Measurements from ENCODE around the gene HSPBP1.

Gene HSPBP1

DNA sequence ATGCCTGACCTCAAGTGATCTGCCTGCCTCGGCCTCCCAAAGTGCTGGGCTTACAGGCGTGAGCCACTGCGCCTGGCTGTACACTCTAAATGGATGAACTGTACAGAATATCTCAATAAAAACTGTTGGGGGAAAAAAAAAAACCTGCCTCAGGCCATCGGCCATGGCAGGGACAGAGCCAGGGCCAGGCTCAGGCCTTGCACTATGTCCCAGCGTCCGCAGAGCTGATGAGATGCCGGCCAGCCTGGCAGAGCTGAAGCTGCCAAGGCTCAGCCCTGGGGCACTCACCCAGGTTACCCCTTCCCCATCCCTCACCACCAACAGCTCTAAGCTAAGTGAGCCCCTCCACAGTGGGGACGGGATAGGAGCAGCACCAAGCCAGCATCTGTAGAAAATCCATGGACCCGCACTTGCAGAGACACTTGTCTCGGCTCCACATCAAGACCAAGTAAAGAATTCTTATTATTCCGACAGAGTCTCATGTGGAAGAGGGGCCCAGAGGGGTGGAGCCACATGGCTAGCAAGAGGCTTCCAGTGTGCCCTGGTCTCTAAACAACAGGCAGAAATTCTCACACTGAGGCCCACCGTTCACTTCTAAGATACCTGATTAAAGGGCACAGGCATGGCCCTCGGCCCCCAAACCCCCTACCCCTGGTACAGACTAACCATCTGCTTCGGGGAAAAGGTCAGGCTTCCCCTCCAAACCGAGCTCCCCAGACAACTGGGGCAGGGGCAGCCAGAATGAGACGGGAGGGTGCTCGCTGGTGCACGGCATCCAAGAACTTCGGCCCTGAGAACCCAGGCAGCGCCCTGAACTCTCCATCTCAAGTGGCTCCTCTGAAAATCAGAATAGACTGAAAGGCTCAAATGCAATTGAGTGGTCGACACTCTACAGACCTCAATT lies 26.9 kb downstream of the HSPBP1 start:
- Histone ChIP-seq H3K27me3 (ENCODE audit: insufficient read depth, poor library complexity, severe bottlenecking) (no peaks in the 10 kb centered on the region), H3K4me3 (replicated peaks; ENCODE audit: insufficient read depth, low read length) (peak overlapping the region; percentile 75), H3K27ac (replicated peaks) (peak overlapping the region; percentile 98)
- peak in 1 of 2 experiments; percentile 25 for DNase-seq (ENCODE audit: low read depth in 1 of 2, low spot score in 1 of 2)
- TF ChIP-seq SPI1 (IDR thresholded peaks at IDR 0.05; ENCODE audit: borderline replicate concordance, low read depth) (no peak), GABPA (IDR thresholded peaks at IDR 0.05; ENCODE audit: low read depth) (no peak), POLR2AphosphoS5 (IDR thresholded peaks at IDR 0.05; ENCODE audit: low read depth) (no peak)
- TF ChIP-seq, protein P1, sequence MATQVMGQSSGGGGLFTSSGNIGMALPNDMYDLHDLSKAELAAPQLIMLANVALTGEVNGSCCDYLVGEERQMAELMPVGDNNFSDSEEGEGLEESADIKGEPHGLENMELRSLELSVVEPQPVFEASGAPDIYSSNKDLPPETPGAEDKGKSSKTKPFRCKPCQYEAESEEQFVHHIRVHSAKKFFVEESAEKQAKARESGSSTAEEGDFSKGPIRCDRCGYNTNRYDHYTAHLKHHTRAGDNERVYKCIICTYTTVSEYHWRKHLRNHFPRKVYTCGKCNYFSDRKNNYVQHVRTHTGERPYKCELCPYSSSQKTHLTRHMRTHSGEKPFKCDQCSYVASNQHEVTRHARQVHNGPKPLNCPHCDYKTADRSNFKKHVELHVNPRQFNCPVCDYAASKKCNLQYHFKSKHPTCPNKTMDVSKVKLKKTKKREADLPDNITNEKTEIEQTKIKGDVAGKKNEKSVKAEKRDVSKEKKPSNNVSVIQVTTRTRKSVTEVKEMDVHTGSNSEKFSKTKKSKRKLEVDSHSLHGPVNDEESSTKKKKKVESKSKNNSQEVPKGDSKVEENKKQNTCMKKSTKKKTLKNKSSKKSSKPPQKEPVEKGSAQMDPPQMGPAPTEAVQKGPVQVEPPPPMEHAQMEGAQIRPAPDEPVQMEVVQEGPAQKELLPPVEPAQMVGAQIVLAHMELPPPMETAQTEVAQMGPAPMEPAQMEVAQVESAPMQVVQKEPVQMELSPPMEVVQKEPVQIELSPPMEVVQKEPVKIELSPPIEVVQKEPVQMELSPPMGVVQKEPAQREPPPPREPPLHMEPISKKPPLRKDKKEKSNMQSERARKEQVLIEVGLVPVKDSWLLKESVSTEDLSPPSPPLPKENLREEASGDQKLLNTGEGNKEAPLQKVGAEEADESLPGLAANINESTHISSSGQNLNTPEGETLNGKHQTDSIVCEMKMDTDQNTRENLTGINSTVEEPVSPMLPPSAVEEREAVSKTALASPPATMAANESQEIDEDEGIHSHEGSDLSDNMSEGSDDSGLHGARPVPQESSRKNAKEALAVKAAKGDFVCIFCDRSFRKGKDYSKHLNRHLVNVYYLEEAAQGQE (IDR thresholded peaks at IDR 0.05; ENCODE audit: insufficient replicate concordance, low read depth), result no peak
- TF ChIP-seq, protein P2, sequence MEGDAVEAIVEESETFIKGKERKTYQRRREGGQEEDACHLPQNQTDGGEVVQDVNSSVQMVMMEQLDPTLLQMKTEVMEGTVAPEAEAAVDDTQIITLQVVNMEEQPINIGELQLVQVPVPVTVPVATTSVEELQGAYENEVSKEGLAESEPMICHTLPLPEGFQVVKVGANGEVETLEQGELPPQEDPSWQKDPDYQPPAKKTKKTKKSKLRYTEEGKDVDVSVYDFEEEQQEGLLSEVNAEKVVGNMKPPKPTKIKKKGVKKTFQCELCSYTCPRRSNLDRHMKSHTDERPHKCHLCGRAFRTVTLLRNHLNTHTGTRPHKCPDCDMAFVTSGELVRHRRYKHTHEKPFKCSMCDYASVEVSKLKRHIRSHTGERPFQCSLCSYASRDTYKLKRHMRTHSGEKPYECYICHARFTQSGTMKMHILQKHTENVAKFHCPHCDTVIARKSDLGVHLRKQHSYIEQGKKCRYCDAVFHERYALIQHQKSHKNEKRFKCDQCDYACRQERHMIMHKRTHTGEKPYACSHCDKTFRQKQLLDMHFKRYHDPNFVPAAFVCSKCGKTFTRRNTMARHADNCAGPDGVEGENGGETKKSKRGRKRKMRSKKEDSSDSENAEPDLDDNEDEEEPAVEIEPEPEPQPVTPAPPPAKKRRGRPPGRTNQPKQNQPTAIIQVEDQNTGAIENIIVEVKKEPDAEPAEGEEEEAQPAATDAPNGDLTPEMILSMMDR (IDR thresholded peaks at IDR 0.05; ENCODE audit: insufficient read depth, low read length), result no peak

DNA sequence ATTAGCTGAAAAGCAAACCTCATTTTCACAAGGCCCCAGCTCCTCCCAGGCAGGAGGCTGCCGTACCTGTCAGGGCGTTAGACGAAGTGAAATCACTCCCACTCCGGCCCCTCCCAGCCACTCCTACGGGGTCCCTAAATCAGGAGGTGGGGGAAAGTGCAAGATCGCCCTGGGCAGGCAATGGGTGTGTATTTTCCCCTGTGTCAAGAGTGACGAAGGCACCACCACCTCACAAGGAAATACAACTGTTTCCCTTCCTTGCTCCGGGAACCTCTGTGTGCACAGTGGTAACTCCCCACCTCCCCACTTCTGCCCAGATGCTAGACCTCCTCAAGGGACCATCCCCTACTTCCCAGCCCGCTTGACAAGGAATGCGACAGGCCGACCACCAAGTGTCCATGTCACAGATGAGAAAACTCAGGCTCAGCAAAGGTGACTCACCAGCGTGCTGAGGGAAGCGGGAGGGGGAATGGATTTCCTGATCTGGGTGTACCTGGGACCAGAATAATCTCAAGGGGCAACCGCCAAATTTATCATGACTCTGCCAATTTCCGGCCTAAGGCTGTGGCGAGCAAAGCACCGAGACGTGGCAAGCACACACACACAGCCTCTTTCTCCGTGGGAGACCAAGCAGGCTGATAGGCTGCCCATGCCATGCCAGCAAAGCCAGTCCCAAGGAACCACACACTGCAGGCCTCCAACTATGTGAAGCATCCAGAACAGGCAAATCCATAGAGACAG lies 28.4 kb downstream of the HSPBP1 start:
- 0 out of 2 replicates have a peak, but pooled peaks have one; percentile 2 for TF ChIP-seq POLR2AphosphoS5 (IDR thresholded peaks at IDR 0.05; ENCODE audit: low read depth)
- no peak for TF ChIP-seq GABPA (IDR thresholded peaks at IDR 0.05; ENCODE audit: low read depth)

DNA sequence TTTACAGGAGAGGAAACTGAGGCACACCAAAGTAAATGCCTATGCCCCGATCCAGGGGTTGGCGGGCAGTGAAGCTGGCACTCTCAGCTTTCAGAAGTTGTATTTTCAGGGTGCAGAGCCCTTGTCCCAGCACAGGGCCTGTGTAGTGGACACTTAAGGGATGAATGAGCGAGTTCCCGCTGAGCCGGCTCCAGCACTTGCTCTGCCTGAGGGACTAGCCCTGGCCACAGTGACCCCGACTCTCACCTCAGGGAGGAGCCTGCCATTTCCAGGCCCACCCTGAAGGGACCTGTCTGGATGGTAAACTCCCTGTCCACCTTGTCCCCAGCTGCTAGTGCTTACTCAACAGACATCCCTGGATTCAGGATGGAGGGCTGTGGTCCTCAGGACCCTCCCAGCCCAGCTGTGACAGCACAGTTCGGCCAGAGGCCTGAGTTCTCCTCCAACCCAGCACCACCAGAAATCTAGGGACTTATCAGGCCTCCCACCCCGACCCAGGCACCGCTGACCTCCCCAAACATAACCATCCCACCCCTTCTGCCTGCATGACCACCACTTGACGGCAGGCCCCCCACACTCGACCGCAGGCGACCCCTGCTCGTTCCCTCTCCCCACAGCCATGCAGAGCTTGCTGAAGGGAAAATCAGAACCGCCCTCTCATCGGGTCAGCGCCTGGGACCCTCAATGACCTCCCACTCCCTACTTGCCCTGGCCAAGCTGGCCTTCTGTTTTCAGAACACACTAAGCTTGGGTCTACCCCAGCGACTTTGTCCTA lies 29.5 kb downstream of the HSPBP1 start:
- DNase-seq (ENCODE audit: low read depth in 1 of 2, low spot score in 1 of 2), result no peak
- no peaks in the 10 kb centered on the region for H3K27me3 ChIP-seq (ENCODE audit: insufficient read depth, poor library complexity, severe bottlenecking)
- H3K4me3 ChIP-seq (replicated peaks; ENCODE audit: insufficient read depth, low read length), result no peak overlapping the region
- H3K27ac ChIP-seq (replicated peaks), result no peak overlapping the region; the same call in 1 of the 2 replicates
- TF ChIP-seq SPI1 (IDR thresholded peaks at IDR 0.05; ENCODE audit: borderline replicate concordance, low read depth) (no peak), GABPA (IDR thresholded peaks at IDR 0.05; ENCODE audit: low read depth) (no peak), POLR2AphosphoS5 (IDR thresholded peaks at IDR 0.05; ENCODE audit: low read depth) (no peak)
- TF ChIP-seq, protein P2 (IDR thresholded peaks at IDR 0.05; ENCODE audit: insufficient read depth, low read length), result no peak
- TF ChIP-seq, protein P1 (IDR thresholded peaks at IDR 0.05; ENCODE audit: insufficient replicate concordance, low read depth), result no peak

More for the DNA sequence above, 28.4 kb downstream of the HSPBP1 start:
- Histone ChIP-seq H3K27ac (replicated peaks) (peak overlapping the region; percentile 98), H3K4me3 (replicated peaks; ENCODE audit: insufficient read depth, low read length) (no peak overlapping the region), H3K27me3 (ENCODE audit: insufficient read depth, poor library complexity, severe bottlenecking) (no peaks in the 10 kb centered on the region)
- DNase-seq (ENCODE audit: low read depth in 1 of 2, low spot score in 1 of 2), result peak in 1 of 2 experiments; percentile 50

Measured in HL-60 (cell line).